ENCODE data around the gene DHDDS. TPM values are rescaled to one million over a fixed set of nuclear protein-coding genes. Genes with fewer than 3 reads are reported as not detected.

The DHDDS gene
- total and polyA plus RNA-seq, 2 of the 13 experiments (the other 11 are each of a cell fraction or from before 2014, with no cell fraction given), result 18.9 to 28.3 TPM

- ChIA-PET CTCF (ENCODE audit: low intra/inter-chr PET ratio, low total read pairs) (no interaction called here), POLR2A (interaction anchor here (1.6 kb wide), 1 partner anchor 12 kb away, joined by 6 read pairs; the partner anchor contains the start of gene DHDDS)
- DNase-seq (ENCODE audit: low spot score) (no peak), FAIRE-seq (no peak), ATAC-seq (no peak)
- in situ Hi-C loops (cut with HindIII; ENCODE audit: extremely low pct_ligation_motif_present, low pct_unique_long_range_greater_than_20kb), result no loop called here
- intact Hi-C loops (cut with micrococcal nuclease; ENCODE audit: unreplicated experiment), result no loop called here
- no peak overlapping the region for H3K4me2 ChIP-seq (ENCODE audit: low read depth, low read length)
- H4K20me1 ChIP-seq (ENCODE audit: insufficient read depth, low read length), result no peaks in the 10 kb centered on the region
- H3K4me1 ChIP-seq (ENCODE audit: insufficient read depth, low read length), result no peaks in the 10 kb centered on the region
- TF ChIP-seq ZBTB2 (CRISPR knock-in tag; IDR thresholded peaks at IDR 0.05; ENCODE audit: low read depth) (no peak), RFX5 (IDR thresholded peaks at IDR 0.05; ENCODE audit: low read depth, low read length) (no peak), ZNF652 (CRISPR knock-in tag; IDR thresholded peaks at IDR 0.05; ENCODE audit: borderline replicate concordance, low read depth) (no peak), AHR (CRISPR knock-in tag; IDR thresholded peaks at IDR 0.05) (no peak), ZNF761 (CRISPR knock-in tag; conservative IDR thresholded peaks at IDR 0.05) (no peak), DNMT3B (CRISPR knock-in tag; conservative IDR thresholded peaks at IDR 0.05) (no peak), ZBTB38 (CRISPR knock-in tag; IDR thresholded peaks at IDR 0.05) (no peak), ZNF280D (CRISPR knock-in tag; IDR thresholded peaks at IDR 0.05) (no peak), FOSL1 (CRISPR knock-in tag; IDR thresholded peaks at IDR 0.05; ENCODE audit: borderline replicate concordance) (no peak), TFAP4 (IDR thresholded peaks at IDR 0.05; ENCODE audit: borderline replicate concordance, low read depth) (no peak), ETV5 (CRISPR knock-in tag; IDR thresholded peaks at IDR 0.05; ENCODE audit: borderline replicate concordance) (no peak), ZNF274 (CRISPR knock-in tag; IDR thresholded peaks at IDR 0.05) (no peak), POLR2G (IDR thresholded peaks at IDR 0.05; ENCODE audit: low read depth, low read length) (no peak), E2F1 (CRISPR knock-in tag; IDR thresholded peaks at IDR 0.05) (no peak), TRIM22 (IDR thresholded peaks at IDR 0.05) (no peak)
- 0 out of 5 replicates have a peak, but pooled peaks cover 0 to 7% of the 10 kb centered on the region in 2 experiments for H3K27me3 ChIP-seq (ENCODE audit: control insufficient read depth in 1 of 2, insufficient read depth in 2 of 2, low read length in 2 of 2)
- H3K9ac ChIP-seq (ENCODE audit: insufficient read depth, low read depth, low read length), result no peak overlapping the region
- H3K27ac ChIP-seq (ENCODE audit: extremely low read length, insufficient read depth, low read length), result no peak overlapping the region
- H2AFZ ChIP-seq (ENCODE audit: low read length), result no peak overlapping the region
- 25% methylated on average over 2 of the region's 2 CpGs for WGBS (ENCODE audit: low lambda C conversion rate)
- H3K79me2 ChIP-seq (ENCODE audit: insufficient read depth, low read length), result no peaks in the 10 kb centered on the region
- H3K9me3 ChIP-seq (ENCODE audit: low read length), result no peaks in the 10 kb centered on the region
- H3K4me3 ChIP-seq (replicated peaks in 1 of 3; ENCODE audit: insufficient read depth in 1 of 3, low read depth in 2 of 3, low read length in 3 of 3), result no peak overlapping the region
- no peaks in the 10 kb centered on the region for H3K36me3 ChIP-seq (replicated peaks in 1 of 2; ENCODE audit: control insufficient read depth in 1 of 2, insufficient read depth in 2 of 2, low read length in 2 of 2)
- BruUV-seq (replicated peaks), result no TSS peak
Measured at GRCh38 chr1:26419494-26419893, 12.6 kb upstream of the DHDDS start.
